ENCODE data around the gene KLF7. TPM values are rescaled to one million over a fixed set of nuclear protein-coding genes. Genes with fewer than 3 reads are reported as not detected.
A peak's percentile ranks its signal among the peaks of the same experiment; 100 is the strongest.

The KLF7 gene
- total RNA-seq, 2 experiments from 2014 or later: 24.1 to 29.5 TPM

- CTCF ChIA-PET: interaction anchor here (0.7 to 3.9 kb wide), 12 partner anchors 13 to 375 kb away, joined by 3 to 16 read pairs (median 3); partner anchors contain the start of gene KLF7
- intact Hi-C loops (cut with micrococcal nuclease): loop anchor here (1.0 to 5.0 kb wide), 3 partner anchors 13 to 189 kb away; no protein-coding TSS in a partner anchor
- Mint-ChIP-seq H3K4me3 (peak overlapping the region; percentile 48), H3K27ac (peak overlapping the region; percentile 79), H3K27me3 (no peaks in the 10 kb centered on the region), H3K36me3 (peaks cover 23% of the 10 kb centered on the region), H3K9me3 (no peaks in the 10 kb centered on the region), H3K4me1 (ENCODE audit: low read depth) (peaks cover 71% of the 10 kb centered on the region)
- POLR2A ChIA-PET: interaction anchor here (1.1 to 2.6 kb wide), 6 partner anchors 10 to 330 kb away, joined by 3 to 12 read pairs (median 8); partner anchors contain the start of gene KLF7
- DNase-seq: peak; percentile 56
Measured at GRCh38 chr2:207143215-207144172, 22.3 kb downstream of the KLF7 start.

DNA sequence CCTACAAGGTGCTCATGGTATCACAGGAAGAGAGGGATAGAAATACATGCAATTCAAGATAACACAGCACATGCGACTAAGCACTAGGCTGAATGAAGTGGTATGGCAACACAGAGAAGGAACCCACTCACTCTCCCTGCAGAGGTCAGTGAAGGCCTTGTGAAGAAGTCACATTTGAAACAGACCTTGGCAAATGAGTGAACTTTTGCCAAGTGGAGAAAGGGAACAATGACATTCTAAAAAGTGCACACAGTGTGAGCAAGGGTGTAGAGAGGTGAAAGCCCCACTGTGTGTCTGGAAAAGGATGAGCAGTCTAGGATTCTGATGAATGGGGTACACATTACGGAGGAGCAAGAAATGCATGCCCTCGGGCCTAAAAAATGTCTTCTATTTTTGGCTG lies 23.3 kb downstream of the KLF7 start:
- H3K27ac Mint-ChIP-seq: peak overlapping the region; percentile 79
- H3K4me1 Mint-ChIP-seq (ENCODE audit: low read depth): peaks cover 76% of the 10 kb centered on the region
- intact Hi-C loops (cut with micrococcal nuclease): loop anchor here (1.0 to 5.0 kb wide), 2 partner anchors 190 to 333 kb away; no protein-coding TSS in a partner anchor
- peaks cover 16% of the 10 kb centered on the region for H3K36me3 Mint-ChIP-seq
- ChIA-PET POLR2A (interaction anchor here (0.6 to 2.6 kb wide), 5 partner anchors 11 to 331 kb away, joined by 3 to 12 read pairs (median 8); partner anchors contain the start of gene KLF7), CTCF (interaction anchor here (0.7 to 3.9 kb wide), 11 partner anchors 11 to 374 kb away, joined by 3 to 16 read pairs (median 4); partner anchors contain the start of gene KLF7)
- H3K9me3 Mint-ChIP-seq: no peaks in the 10 kb centered on the region
- peak overlapping the region; percentile 48 for H3K4me3 Mint-ChIP-seq
- DNase-seq: peak; percentile 31
- no peaks in the 10 kb centered on the region for H3K27me3 Mint-ChIP-seq

DNA sequence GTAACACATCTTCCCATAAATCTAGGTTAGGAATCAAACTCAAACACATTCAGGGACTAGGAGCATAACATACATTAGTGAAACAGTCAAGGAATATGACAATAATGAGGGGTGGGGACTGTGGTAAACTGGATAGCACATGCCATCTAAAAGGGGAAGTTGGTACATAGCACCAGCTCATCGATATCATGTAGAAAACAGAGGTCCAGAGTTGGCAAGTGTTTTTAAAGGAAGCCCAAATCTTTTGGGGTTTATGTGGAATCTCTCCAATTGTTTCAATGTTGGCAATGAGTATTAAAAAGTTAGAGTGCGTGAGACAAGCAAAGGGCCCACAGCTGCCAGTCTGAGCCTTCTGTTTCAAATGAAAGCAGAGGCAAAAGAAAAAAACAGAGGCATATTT lies 24.4 kb downstream of the KLF7 start:
- Mint-ChIP-seq H3K27ac (peak overlapping the region; percentile 79), H3K36me3 (peaks cover 9% of the 10 kb centered on the region), H3K4me3 (no peak overlapping the region), H3K9me3 (no peaks in the 10 kb centered on the region), H3K4me1 (ENCODE audit: low read depth) (peaks cover 82% of the 10 kb centered on the region), H3K27me3 (no peaks in the 10 kb centered on the region)
- intact Hi-C loops (cut with micrococcal nuclease): loop anchor here (5.0 kb wide), 1 partner anchor 191 kb away; no protein-coding TSS in a partner anchor
- DNase-seq: no peak
- ChIA-PET POLR2A (interaction anchor here (1.0 kb wide), 1 partner anchor 9 kb away, joined by 3 read pairs; no protein-coding TSS in a partner anchor), CTCF (interaction anchor here (0.8 to 3.9 kb wide), 3 partner anchors 25 to 331 kb away, joined by 3 to 16 read pairs (median 5); partner anchors contain the start of gene KLF7)

GRCh38 chr2:207140265-207140664 lies 25.5 kb downstream of the KLF7 start:
- DNase-seq: no peak
- ChIA-PET CTCF (no interaction called here), POLR2A (no interaction called here)
- H3K36me3 Mint-ChIP-seq: peaks cover 4% of the 10 kb centered on the region
- no peak overlapping the region for H3K4me3 Mint-ChIP-seq
- intact Hi-C loops (cut with micrococcal nuclease): loop anchor here (5.0 kb wide), 1 partner anchor 192 kb away; no protein-coding TSS in a partner anchor
- H3K9me3 Mint-ChIP-seq: no peaks in the 10 kb centered on the region
- H3K4me1 Mint-ChIP-seq (ENCODE audit: low read depth): peaks cover 87% of the 10 kb centered on the region
- H3K27me3 Mint-ChIP-seq: no peaks in the 10 kb centered on the region
- no peak overlapping the region for H3K27ac Mint-ChIP-seq

DNA sequence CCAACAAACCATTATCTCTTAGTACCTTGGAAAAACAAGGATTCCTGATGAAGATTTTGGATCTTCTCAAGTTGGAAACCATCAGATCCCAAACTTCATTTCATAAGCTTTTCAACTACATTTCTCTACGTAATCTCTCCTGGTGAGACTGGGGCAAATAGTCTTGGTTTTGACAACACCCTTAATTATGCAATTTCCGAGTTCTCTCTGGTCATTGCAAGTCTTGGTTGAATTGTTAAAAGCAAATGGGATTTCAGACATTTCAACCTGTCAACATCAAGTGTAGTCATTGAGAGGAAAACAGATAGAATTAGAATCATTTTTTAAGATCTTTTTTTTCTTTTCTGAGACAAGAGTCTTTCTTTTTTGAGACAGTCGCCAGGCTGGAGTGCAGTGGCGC lies 26.2 kb downstream of the KLF7 start:
- ChIA-PET CTCF (no interaction called here), POLR2A (no interaction called here)
- Mint-ChIP-seq H3K27ac (no peak overlapping the region), H3K36me3 (peaks cover 3% of the 10 kb centered on the region), H3K9me3 (no peaks in the 10 kb centered on the region), H3K27me3 (no peaks in the 10 kb centered on the region), H3K4me1 (ENCODE audit: low read depth) (peaks cover 87% of the 10 kb centered on the region), H3K4me3 (no peak overlapping the region)
- intact Hi-C loops (cut with micrococcal nuclease): no loop called here
- DNase-seq: no peak

DNA sequence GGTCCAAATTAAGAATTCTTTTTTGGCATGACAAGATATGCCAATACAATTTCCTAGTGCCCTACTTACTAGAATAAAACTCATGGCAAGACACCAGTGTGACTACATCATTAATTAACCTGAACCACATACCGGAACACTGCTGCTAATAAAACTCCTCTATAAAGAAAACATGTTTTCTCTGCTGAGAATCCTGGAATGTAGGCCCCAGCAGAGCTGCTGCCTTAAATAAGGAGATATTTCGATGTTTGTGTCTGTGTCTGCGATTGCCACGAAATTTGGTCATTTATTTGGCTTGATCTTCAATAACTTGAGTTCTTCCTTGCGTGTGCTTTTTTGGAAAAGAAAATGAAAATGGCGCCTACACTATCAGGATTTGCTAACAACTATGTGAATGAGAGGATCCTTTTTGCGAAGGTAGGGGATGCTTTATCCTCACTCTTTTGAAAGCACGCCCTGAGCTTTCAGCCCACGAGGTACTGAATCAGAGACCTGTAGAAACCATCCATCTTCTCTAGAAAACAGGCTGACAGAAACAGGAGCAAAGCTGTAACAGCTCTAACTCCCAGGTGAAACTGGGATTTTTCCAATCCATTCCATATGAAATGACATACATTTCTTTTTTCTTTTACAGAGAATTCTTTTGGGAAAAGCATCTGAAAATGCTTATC lies 27.0 kb downstream of the KLF7 start:
- intact Hi-C loops (cut with micrococcal nuclease): no loop called here
- POLR2A ChIA-PET: no interaction called here
- CTCF ChIA-PET: no interaction called here

GRCh38 chr2:207137596-207138337 lies 28.0 kb downstream of the KLF7 start:
- Mint-ChIP-seq H3K9me3 (no peaks in the 10 kb centered on the region), H3K36me3 (peaks cover 6% of the 10 kb centered on the region), H3K4me3 (no peak overlapping the region), H3K27me3 (no peaks in the 10 kb centered on the region), H3K4me1 (ENCODE audit: low read depth) (peaks cover 83% of the 10 kb centered on the region), H3K27ac (no peak overlapping the region)
- no peak for DNase-seq
- intact Hi-C loops (cut with micrococcal nuclease): no loop called here
- ChIA-PET POLR2A (no interaction called here), CTCF (no interaction called here)

More for the DNA sequence above, 27.0 kb downstream of the KLF7 start:
- no peak overlapping the region for H3K4me3 Mint-ChIP-seq
- no peaks in the 10 kb centered on the region for H3K9me3 Mint-ChIP-seq
- peaks cover 4% of the 10 kb centered on the region for H3K36me3 Mint-ChIP-seq
- no peak overlapping the region for H3K27ac Mint-ChIP-seq
- no peaks in the 10 kb centered on the region for H3K27me3 Mint-ChIP-seq
- peaks cover 87% of the 10 kb centered on the region for H3K4me1 Mint-ChIP-seq (ENCODE audit: low read depth)
- DNase-seq: no peak

DNA sequence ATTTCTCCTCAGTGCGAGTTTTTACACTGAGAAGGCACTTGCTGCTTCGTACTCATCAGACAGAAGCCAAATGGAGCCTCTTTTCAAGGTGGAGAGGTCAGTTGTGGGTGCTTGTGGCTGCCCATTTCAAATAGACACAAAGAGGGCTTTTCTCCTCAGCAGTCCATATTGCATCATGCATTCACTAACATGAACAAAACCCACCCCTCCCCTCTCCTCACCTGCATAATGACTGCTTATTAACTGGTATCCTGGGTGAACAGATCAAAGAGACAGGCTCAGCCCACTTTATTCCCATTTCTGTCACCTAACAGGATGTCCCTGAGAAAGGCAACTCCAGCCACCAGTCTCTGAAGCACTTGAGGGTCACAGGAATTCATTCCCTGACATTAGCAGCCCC lies 28.9 kb downstream of the KLF7 start:
- ChIA-PET POLR2A (no interaction called here), CTCF (no interaction called here)
- intact Hi-C loops (cut with micrococcal nuclease): no loop called here
- H3K36me3 Mint-ChIP-seq: peaks cover 6% of the 10 kb centered on the region
- no peak overlapping the region for H3K27ac Mint-ChIP-seq
- H3K27me3 Mint-ChIP-seq: no peaks in the 10 kb centered on the region
- H3K4me1 Mint-ChIP-seq (ENCODE audit: low read depth): peaks cover 82% of the 10 kb centered on the region
- H3K4me3 Mint-ChIP-seq: no peak overlapping the region
- H3K9me3 Mint-ChIP-seq: no peaks in the 10 kb centered on the region
- no peak for DNase-seq

GRCh38 chr2:207135801-207136457 lies 29.8 kb downstream of the KLF7 start:
- Mint-ChIP-seq H3K9me3 (no peaks in the 10 kb centered on the region), H3K27ac (no peak overlapping the region), H3K4me1 (ENCODE audit: low read depth) (peaks cover 82% of the 10 kb centered on the region), H3K27me3 (no peaks in the 10 kb centered on the region), H3K36me3 (peaks cover 9% of the 10 kb centered on the region), H3K4me3 (no peak overlapping the region)
- DNase-seq: no peak
- intact Hi-C loops (cut with micrococcal nuclease): loop anchor here (1.0 kb wide), 1 partner anchor 11 kb away; no protein-coding TSS in a partner anchor
- POLR2A ChIA-PET: no interaction called here
- CTCF ChIA-PET: no interaction called here

DNA sequence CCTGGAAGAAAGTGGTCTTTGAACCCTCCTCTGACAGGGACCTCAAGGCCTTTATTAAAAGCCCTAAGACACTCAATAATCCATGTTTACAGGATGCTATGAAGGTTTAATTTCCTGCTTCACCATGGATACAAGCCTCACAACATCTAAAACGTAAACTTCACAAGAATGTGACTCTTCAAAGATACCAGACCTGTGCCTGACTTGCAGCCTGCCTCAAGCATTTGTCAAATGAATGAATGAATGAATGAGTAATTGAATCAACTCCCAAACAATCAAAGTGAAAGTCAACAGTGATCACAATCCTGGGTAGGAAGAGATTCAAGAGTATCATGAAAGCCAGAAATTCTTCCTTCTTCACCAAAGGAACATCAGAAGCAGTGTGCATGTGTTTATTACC lies 30.4 kb downstream of the KLF7 start:
- no peak for DNase-seq
- Mint-ChIP-seq H3K4me3 (no peak overlapping the region), H3K27me3 (no peaks in the 10 kb centered on the region), H3K4me1 (ENCODE audit: low read depth) (peaks cover 80% of the 10 kb centered on the region), H3K9me3 (no peaks in the 10 kb centered on the region), H3K36me3 (peaks cover 9% of the 10 kb centered on the region), H3K27ac (no peak overlapping the region)
- ChIA-PET POLR2A (interaction anchor here (1.1 kb wide), 1 partner anchor 12 kb away, joined by 3 read pairs; no protein-coding TSS in a partner anchor), CTCF (interaction anchor here (1.1 to 1.2 kb wide), 2 partner anchors 10 to 89 kb away, joined by 3 read pairs; no protein-coding TSS in a partner anchor)
- intact Hi-C loops (cut with micrococcal nuclease): loop anchor here (1.0 kb wide), 1 partner anchor 10 kb away; no protein-coding TSS in a partner anchor

Data from activated CD4-positive, alpha-beta memory T cell treated with anti-CD3 and anti-CD28 coated beads for 36 hours (primary cell).